SK-N-SH treated with all-trans-retinoic acid at 6 μM for 48 hours (cell line): Measurements from ENCODE around the gene FGF14.
A peak's percentile ranks its signal among the peaks of the same experiment; 100 is the strongest.

Experiments
- ATAC-seq: fragments of 200-7000 bp; cut with Tn5 transposase; 3 replicates; pipeline ENCODE4 v1.9.1; 2020; ENCODE audit warnings: mild to moderate bottlenecking, moderate library complexity
- ARNTL ChIP-seq: fragments of 450-650 bp; formaldehyde crosslinking; IDR thresholded peaks from 2 replicates; pipeline ENCODE4 v1.5.0; 2020; ENCODE audit warnings: low read depth, mild to moderate bottlenecking, moderate library complexity, borderline replicate concordance
- BACH2 ChIP-seq: fragments of 250-450 bp; sonication (Bioruptor Pico); IDR thresholded peaks from 2 replicates; pipeline ENCODE4 v1.9.0; 2021; ENCODE audit warnings: mild to moderate bottlenecking, borderline replicate concordance
- CREB5 ChIP-seq: fragments of 250-450 bp; sonication (Bioruptor Pico); IDR thresholded peaks from 2 replicates; pipeline ENCODE4 v1.5.1; 2020; ENCODE audit warnings: low read depth, mild to moderate bottlenecking, moderate library complexity
- CSDC2 ChIP-seq: fragments of 250-450 bp; sonication (Bioruptor Pico); IDR thresholded peaks from 2 replicates; pipeline ENCODE4 v1.5.0; 2020; ENCODE audit warnings: mild to moderate bottlenecking, moderate library complexity
- CSRNP3 ChIP-seq: fragments of 250-450 bp; sonication (Bioruptor Pico); IDR thresholded peaks from 2 replicates; pipeline ENCODE4 v1.5.1; 2021; ENCODE audit warnings: mild to moderate bottlenecking, moderate library complexity
- GLIS3 ChIP-seq: fragments of 250-450 bp; sonication (Bioruptor Pico); IDR thresholded peaks from 2 replicates; pipeline ENCODE4 v1.5.0; 2020; ENCODE audit warnings: mild to moderate bottlenecking, moderate library complexity
- ISL1 ChIP-seq: fragments of 250-450 bp; sonication (Bioruptor Pico); IDR thresholded peaks from 2 replicates; pipeline ENCODE4 v2.1.2; 2022; ENCODE audit warnings: mild to moderate bottlenecking, moderate library complexity
- OSR1 ChIP-seq: fragments of 250-450 bp; sonication (Bioruptor Pico); IDR thresholded peaks from 2 replicates; pipeline ENCODE4 v1.8.0; 2022; ENCODE audit warnings: moderate library complexity, mild to moderate bottlenecking, inconsistent platforms
- PATZ1 ChIP-seq: fragments of 250-450 bp; sonication (Bioruptor Pico); IDR thresholded peaks from 2 replicates; pipeline ENCODE4 v1.8.0; 2020; ENCODE audit warnings: mild to moderate bottlenecking, moderate library complexity, borderline replicate concordance
- POU6F1 ChIP-seq: fragments of 250-450 bp; sonication (Bioruptor Pico); IDR thresholded peaks from 2 replicates; pipeline ENCODE4 v1.8.0; 2021; ENCODE audit warnings: low read depth, mild to moderate bottlenecking, moderate library complexity, borderline replicate concordance
- PPARA ChIP-seq: fragments of 250-450 bp; sonication (Bioruptor Pico); IDR thresholded peaks from 2 replicates; pipeline ENCODE4 v1.5.0; 2020; ENCODE audit warnings: mild to moderate bottlenecking, borderline replicate concordance
- RARB ChIP-seq: fragments of 250-450 bp; sonication (Bioruptor Pico); IDR thresholded peaks from 2 replicates; pipeline ENCODE4 v1.8.0; 2021; ENCODE audit warnings: mild to moderate bottlenecking, moderate library complexity
- SNAI2 ChIP-seq: fragments of 250-450 bp; sonication (Bioruptor Pico); IDR thresholded peaks from 2 replicates; pipeline ENCODE4 v1.5.0; 2020; ENCODE audit warnings: mild to moderate bottlenecking, moderate library complexity
- TCF4 ChIP-seq: fragments of 250-450 bp; sonication (Bioruptor Pico); IDR thresholded peaks from 2 replicates; pipeline ENCODE4 v1.8.0; 2021; ENCODE audit warnings: mild to moderate bottlenecking, moderate library complexity, borderline replicate concordance
- TOX ChIP-seq: fragments of 250-450 bp; sonication (Bioruptor Pico); IDR thresholded peaks from 2 replicates; pipeline ENCODE4 v1.8.0; 2021; ENCODE audit warnings: mild to moderate bottlenecking, moderate library complexity, borderline replicate concordance
- ZC3H10 ChIP-seq: fragments of 250-450 bp; sonication (Bioruptor Pico); IDR thresholded peaks from 2 replicates; pipeline ENCODE4 v1.5.1; 2021; ENCODE audit warnings: mild to moderate bottlenecking, moderate library complexity
- ZFP30 ChIP-seq: fragments of 450-650 bp; formaldehyde crosslinking; IDR thresholded peaks from 2 replicates; pipeline ENCODE4 v1.5.0; 2022; ENCODE audit warnings: mild to moderate bottlenecking, moderate library complexity
- ZNF565 ChIP-seq: fragments of 450-650 bp; formaldehyde crosslinking; conservative IDR thresholded peaks from 2 replicates; pipeline ENCODE4 v1.5.0; 2020; ENCODE audit warnings: low read depth, mild to moderate bottlenecking, moderate library complexity
- ZNF70 ChIP-seq: fragments of 450-650 bp; formaldehyde crosslinking; IDR thresholded peaks from 2 replicates; pipeline ENCODE4 v1.5.0; 2020; ENCODE audit warnings: mild to moderate bottlenecking, moderate library complexity

FGF14 gene

GRCh38 chr13:102280366-102280765, 121.5 kb downstream of the FGF14 start:
- no peak for ATAC-seq
- TF ChIP-seq BACH2 (CRISPR knock-in tag) (no peak), PATZ1 (CRISPR knock-in tag) (no peak), POU6F1 (CRISPR knock-in tag) (no peak), TOX (no peak), GLIS3 (CRISPR knock-in tag) (no peak), ARNTL (CRISPR knock-in tag) (no peak), ZFP30 (CRISPR knock-in tag) (no peak), RARB (no peak), CSRNP3 (CRISPR knock-in tag) (no peak), PPARA (CRISPR knock-in tag) (no peak)

- no peak for ATAC-seq
- TF ChIP-seq ZFP30 (CRISPR knock-in tag), result no peak
- TF ChIP-seq ZNF70 (CRISPR knock-in tag), result no peak
- no peak for TF ChIP-seq BACH2 (CRISPR knock-in tag)
- no peak for TF ChIP-seq RARB
- TF ChIP-seq CSDC2 (CRISPR knock-in tag), result no peak
These were observed 124.6 kb downstream of the FGF14 start for GRCh38 chr13:102277286-102277685.

- ATAC-seq, result no peak
- TF ChIP-seq CREB5 (CRISPR knock-in tag) (no peak), ISL1 (peak; percentile 81)
These were observed 125.4 kb downstream of the FGF14 start for GRCh38 chr13:102276404-102276803.

- no peak for TF ChIP-seq RARB
- ATAC-seq, result no peak
These were observed 125.9 kb downstream of the FGF14 start for GRCh38 chr13:102275969-102276368.

GRCh38 chr13:102273111-102273510, 128.7 kb downstream of the FGF14 start:
- TF ChIP-seq GLIS3 (CRISPR knock-in tag) (no peak), TOX (no peak), OSR1 (CRISPR knock-in tag) (no peak), ZNF565 (CRISPR knock-in tag) (no peak)
- ATAC-seq, result no peak

GRCh38 chr13:102267191-102267590, 134.7 kb downstream of the FGF14 start:
- no peak for ATAC-seq
- TF ChIP-seq TCF4 (CRISPR knock-in tag), result no peak
- TF ChIP-seq GLIS3 (CRISPR knock-in tag), result no peak
- no peak for TF ChIP-seq ZNF70 (CRISPR knock-in tag)
- TF ChIP-seq CSDC2 (CRISPR knock-in tag), result no peak
- TF ChIP-seq PPARA (CRISPR knock-in tag), result no peak
- TF ChIP-seq OSR1 (CRISPR knock-in tag), result no peak
- TF ChIP-seq ZFP30 (CRISPR knock-in tag), result no peak
- TF ChIP-seq ARNTL (CRISPR knock-in tag), result no peak
- no peak for TF ChIP-seq SNAI2
- no peak for TF ChIP-seq ZC3H10 (CRISPR knock-in tag)
- TF ChIP-seq CSRNP3 (CRISPR knock-in tag), result no peak
- TF ChIP-seq, all 23 proteins: peak for 0
